SKM-1 (cell line): ENCODE results near the gene IRX4.

ENCODE experiments used
- DNase-seq: peaks from one replicate; lab custom pipeline; 2025; ENCODE audit not compliant: unreplicated experiment; lab: John Stamatoyannopoulos, UW

IRX4 gene

DNA sequence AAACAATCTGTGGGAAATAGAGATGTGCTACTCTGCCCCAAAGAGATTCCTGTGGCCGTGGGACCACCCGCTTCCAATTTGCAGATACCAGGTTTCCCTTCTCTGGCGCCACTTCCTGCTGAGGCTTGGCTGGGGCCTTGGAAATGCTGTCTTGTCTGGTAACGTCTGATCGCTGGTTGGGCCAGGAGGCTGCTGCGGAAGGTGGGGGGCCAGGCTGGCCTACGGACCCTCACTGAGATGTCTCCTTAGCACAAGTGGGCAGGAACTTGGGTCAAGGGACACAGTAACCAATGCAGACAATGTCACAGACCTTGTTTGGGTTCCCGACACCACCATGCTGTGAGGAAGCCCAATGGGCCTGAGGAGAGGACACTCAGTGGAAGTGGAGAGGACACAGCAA is 31.7 kb upstream of the IRX4 start:
- DNase-seq = no peak

DNA sequence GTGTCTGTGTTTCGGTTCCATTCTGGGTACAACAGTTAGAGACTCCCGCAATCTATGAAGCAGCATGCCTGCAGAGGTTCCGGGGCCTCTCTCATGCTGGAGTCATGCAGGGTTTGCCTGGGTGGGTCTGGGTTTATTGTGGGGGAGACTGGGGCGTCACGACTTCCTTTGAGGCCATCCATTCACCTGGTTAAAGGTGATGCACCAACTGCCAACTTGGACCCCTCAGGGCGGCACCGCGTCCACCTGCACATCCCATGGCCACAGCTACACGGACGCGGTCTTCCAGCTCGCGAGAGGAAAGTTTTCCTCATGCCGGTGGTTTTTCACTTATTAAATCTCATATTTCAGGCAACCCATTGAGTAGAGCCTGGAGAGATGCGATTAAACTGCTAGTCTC is 30.9 kb upstream of the IRX4 start:
- no peak for DNase-seq

DNA sequence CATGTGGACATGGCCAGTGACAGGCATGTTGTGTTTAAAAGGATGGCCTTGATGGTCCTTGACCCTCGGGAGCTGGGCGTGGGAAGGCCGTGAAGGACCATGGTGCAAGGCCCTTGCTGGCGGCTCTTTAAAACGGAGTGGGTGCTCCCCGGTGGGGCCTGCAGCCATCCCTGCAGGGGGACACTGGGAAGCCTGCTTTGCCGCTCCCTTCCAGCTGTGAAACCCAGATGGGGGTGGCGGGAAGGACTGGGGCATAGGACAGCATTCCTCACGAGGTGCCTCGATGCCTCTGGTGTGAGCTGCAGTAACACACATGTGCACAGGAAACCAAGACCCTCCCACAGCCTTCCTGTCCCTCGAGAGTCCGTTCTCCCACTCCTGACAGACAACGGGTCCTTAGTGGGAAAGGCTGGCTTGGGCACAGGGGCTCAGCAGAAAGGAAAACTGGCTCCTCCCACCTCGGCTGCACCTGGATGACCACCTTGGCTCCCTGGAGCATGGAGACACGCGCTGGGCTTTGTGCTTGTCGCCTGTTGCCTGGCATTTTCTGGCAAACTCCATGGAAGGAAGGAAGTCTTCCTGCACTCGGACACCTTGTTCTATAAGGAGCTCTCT is 30.3 kb upstream of the IRX4 start:
- DNase-seq = no peak

DNA sequence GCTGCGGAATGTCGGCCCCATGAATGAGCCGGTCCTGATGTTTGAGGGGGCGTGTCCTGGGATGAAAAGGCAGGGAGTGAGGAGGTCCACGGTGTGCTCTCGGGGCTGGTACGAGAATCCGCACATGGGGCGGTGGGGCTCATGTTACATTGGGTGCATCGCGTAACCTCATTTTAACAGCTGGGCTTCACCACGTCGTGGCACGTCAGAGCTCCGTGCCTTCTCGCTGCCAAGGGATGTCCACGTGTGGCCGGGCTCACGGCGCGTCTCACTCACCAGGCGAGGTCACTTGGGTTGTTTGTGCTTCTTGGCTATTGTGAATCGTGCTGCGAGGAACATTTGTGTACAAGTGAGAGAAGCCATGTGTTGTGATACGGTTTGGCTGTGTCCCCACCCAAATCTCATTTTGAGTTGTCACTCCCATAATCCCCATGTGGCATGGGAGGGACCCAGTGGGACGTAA is 29.1 kb upstream of the IRX4 start:
- no peak for DNase-seq

DNA sequence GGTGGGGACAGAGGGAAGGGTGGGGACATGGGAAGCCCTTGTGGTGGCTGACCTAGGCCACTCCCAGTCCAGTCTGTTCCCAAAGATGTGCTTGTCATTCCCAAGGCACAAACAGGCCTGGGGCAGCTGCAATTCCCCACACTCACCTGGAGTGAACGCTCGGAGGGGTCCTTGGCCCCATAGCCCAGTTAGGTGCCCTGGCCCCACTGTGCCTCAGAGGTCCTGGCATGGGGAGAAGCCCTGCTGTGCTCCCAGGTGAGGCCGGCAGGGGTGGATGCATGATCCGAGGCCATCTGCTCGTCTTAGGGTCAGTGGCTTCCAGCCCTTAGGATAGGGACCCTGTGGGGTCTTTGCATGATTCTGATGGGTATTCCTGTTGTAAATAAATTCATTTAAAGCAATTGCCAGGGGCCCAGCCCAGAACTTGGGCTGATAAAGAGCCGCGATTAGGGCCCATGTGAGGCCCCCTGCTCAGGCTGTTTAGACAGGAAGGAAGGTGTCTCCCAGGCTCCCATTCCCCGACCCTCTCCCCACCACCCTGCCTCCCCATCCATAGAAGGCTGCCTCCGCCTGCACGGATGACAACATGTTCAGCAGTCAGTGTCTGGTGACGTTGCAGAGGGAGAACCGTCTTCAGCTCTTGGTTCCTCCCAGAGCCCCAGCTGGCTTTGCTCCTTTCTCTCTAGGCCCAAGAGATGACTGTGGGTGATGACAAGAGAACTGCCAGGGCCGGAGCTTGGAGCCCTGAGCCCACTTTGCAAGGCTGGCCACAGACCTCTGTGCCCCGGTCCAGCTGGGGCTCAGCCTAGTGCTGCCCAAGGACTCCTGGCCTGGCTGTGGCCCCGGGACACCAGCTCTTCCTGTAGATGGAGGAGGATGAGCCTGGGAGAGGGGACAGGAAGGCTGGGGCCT is 28.4 kb upstream of the IRX4 start:
- no peak for DNase-seq

DNA sequence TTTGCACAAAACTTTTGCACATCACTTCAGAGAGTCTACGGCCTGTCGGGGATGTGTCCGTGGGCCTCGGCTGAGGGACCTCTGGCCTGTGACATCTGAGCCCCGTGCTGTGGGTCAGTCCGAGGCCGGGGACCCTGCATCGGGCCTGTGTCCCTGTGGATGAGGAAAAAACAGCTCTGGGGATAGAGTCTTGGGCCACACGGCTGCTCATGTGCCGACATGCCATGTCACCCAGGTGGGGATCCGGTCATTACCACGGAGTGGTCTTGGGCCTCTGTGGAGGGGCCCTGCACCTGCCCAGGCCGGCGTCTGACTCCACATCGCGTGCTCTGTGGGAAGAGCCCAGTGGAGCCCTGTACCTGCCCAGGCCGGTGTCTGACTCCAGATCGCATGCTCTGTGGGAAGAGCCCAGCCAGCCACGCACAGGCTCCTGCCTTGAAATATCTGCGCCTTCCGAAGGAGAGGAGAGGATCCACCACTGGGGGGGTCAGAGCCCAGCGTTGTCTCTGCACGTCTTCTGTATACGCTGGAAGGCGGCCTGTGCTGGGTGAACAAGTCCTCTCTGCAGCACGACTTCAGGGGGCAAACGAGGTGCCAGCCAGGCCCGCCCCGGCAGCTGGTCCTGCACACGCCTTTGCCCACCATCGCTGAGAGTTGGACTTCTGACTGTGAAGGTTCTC is 27.5 kb upstream of the IRX4 start:
- DNase-seq = no peak

DNA sequence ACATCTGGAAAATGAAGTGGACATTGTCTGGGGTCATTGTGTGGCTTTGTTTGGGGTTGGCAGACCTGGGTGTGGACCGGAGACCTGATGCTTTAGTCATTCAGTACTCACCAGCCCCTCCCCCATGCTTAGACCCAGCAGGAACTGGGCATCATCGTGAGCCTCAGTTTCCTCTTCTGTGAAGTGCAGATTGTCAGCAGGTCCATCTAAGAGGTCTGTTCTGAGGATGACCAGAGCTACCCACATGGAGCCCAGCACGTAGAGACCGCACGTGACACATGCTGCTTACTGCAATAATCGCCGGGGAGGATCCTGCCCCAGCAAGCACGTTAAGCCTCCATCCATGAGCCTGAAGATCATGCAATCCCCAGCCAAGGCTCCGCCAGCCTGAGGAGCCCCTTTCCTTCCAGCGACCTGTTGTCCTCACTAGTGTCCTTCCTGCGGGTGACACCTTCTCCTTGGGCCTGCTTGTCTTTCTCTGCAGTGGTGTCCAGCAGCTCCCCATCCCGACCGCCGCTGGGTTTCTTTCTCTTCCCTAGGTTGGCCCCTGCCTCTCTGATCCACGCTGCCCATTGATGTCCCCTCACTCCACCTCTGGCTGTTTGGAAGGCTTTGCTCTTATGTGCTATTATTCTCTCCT is 26.7 kb upstream of the IRX4 start:
- no peak for DNase-seq

DNA sequence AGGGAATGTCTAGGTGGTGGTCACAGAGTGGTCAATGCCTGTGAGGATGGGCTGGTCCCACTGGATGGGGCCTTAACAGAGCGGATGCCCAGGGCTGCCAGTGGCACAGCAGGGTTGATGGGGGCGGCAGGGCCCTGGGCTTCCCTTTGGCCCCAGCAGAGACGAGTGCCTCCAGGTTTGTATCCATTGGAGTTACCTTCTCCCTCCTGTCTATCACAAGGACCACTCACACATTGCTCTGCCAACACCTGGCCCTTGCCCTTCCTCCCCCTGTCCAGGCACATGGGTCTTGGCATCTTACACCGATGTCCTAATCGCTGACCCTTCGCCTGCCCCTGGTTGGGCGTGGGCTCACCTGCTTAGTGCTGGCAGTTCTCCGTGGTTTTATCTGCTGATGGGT is 26.2 kb upstream of the IRX4 start:
- no peak for DNase-seq

DNA sequence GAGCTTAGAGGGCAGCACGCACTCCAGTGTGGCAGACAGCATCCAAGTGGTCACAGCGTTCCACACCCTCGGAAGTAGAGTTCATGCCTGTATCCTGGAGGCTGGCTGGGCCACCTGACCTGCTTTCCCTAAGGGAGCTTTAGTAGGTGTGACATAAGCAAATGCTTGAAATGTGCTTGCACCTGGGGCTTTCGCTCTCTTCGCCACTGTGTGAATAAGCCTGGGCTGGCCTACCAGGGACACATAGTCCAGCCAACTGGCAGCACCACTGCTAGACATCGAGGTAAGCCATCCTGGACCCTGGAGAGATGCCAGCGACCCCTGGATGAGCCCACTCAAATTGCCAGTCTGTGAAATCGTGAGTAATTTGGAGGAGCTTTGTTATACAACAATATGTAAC is 24.9 kb upstream of the IRX4 start:
- DNase-seq = no peak

DNA sequence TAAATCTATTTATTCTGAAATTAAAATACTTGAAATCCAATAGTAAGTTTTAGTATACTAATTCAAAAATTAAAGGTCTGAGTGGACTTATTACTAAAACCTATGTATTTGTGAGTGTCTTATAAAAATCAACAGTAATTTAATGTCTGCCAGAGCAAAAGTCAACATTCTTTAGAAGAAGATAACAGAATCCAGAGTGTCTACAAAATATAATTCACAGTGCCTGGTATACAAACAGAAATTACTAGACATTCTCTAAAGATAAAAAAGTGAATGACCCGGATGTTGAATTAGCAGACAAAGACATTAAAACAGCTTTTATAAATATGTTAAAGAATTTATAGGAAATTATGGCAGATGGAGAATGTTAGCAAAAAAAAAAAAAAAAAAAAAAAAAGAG is 22.4 kb upstream of the IRX4 start:
- no peak for DNase-seq

DNA sequence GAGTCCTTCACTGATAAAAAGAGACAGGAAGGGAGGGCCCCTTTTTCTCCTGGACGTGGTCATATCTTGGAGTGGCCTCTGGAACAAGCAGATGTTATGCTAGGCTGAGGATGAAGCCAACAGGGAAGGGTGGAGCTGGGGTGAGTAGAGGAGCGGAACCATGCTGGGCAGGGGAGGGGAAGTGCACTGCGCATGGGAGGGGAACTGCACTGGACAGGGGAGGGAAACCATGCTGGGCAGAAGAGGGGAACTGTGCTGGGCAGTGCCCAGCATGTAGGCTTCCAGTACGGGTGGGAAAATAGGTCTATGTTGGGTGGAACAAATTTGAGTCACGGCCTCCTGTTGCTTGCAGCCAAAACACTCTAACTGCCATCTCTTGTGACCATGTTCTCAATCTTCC is 19.3 kb upstream of the IRX4 start:
- no peak for DNase-seq

DNA sequence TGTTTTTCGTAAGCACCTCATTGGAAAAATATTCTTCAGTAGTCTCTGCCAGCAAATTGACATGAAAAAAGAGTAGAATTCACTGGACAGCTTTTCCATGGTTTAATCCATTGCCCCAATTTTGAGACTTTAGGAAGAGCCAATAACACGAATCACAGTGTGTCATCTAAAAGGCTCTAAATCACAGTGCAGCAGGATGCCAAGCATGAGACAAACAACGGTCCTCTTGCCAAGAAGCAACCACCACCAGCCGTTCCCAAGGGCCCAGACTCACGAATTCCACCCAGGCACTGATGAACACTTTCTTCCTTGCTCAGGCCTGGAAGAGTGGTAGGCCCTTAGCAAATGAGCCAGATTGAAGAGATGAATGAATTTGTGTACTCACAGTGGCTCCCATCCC is 18.3 kb upstream of the IRX4 start:
- DNase-seq = no peak

DNA sequence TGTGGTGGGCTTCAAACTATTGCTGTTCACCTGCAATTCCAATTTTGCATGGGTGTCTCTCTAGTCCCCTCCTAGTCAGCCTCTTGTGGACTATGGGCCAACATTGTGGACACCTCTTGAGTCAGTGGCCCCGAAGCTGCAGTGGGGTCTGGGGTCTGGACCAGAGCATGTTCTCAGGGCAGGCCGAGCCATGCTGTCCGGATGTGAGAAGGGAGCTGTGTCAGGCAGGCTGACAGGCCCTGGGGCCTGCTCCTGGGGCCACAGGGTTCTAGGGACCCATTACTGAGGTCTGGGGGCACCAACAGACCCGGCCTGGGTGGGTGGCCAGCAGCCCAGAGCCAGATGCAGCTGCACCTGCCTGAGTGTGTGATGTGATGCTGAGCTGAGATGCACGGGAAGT is 16.5 kb upstream of the IRX4 start:
- DNase-seq = no peak

DNA sequence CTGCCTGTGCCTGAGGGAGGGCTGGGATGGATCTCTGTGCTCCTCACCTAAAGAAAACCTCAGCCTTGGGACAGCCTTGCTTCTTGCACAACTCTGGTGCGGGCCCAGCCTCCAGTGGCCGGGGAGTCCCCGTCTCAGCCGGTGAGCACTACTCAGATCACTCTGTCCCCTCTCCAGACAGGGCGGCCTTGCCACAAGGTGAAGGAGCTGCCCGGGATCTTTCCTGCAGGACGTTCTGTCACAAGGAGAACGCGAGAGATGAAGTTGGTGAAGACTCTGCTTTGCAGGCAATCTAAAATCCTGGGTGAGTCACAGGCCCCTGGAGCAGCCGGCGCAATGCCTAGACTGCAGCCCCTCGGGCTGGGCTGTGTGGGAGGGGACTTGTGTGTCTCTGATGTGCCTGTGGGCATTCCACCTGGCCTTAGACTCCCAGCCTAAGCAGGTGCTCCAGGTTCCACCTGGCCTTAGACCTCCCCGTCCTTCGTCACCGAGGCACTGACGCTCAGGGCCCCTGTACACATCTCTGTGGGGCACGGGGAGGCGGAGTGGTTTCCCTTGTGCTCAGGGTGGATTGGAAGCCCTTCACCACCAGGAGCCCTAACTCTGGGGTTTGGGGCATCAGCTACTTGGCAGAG is 15.2 kb upstream of the IRX4 start:
- DNase-seq = no peak

DNA sequence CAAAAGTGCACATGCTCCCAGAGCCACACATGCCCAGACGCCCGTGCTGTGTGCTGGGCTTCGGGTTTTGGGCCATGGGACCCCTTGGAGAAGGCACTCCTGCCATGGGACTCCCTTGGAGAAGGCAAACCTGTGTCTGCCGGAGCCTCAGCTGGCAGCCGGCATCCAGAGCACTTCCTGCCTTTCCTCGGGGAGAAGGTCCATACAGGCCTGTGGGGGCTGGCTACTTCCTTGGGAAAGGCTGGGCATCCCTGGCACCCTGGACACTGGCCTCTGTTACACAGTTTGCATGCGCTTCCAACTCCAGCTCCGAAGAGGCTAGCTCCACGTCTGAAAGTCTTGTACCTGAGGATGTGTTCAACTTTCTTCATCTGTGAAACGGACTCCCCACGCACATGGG is 14.7 kb upstream of the IRX4 start:
- no peak for DNase-seq

DNA sequence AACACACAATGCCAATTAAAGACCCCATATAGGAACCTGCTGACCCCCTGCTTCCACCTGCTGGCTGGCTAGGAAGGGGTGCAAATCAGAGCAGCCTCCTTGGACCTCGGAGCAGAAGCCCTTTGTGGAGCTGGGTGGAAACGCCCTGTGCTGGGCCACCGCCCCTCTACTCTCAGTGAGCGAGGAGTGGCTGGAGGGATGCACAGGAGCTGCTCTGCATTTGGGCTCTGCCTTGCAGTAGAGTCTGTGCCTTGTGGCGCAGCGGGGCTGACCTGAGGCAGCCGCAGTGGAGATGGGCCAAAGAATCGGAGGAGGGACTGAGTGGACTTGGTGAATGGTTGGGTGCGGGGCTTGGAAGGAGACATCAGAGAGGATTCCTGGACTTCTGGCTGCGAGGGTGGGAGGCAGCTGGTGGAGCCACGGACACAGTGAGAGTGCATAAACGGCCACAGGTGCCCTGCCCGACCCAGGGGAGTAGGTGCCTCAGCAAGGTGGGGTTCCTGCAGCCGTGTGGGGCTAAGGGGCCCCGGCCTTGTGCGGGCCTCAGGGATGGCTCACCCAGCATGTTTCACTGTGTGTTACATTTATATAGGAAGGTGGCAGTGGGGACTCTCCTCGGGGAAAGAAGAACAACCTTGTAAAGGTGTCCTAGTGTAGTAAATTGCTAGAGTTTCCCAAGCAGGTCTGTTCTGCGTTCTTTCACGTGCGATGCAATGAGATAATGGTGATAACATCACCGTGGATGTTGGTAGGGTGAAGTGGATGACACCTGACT is 14.1 kb upstream of the IRX4 start:
- no peak for DNase-seq

DNA sequence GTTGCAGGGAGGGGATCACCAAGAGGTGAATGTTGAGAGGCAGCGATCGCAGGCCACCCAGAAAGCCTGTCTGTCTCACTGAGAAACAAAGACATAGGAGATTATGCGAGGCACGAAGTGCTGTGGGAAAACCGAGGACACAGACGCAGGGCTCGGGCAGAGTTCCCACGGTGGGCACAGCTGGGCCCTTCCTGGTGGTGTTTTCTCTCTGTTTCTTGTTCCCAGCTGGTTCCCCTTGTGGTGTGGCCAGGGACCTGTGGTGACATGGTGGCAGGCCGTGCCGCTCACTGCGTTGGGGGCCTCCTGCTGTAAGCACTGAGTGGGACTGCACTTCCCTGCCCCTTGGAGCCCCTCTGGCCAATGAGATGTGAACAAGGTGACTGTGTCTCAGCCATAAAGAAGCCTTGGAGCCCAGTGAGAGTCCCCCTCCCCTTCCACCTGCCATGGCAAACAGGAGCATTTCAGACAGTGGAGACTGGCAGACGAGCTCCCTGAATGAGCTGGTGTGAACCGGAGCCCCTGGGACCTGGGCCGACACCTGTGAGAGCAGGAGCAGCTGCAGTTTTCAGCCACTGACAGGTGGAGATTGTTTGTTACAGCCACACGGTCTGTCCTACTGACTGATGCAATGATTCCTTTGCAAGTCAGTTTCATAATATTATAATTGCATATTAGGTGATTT is 13.2 kb upstream of the IRX4 start:
- no peak for DNase-seq

DNA sequence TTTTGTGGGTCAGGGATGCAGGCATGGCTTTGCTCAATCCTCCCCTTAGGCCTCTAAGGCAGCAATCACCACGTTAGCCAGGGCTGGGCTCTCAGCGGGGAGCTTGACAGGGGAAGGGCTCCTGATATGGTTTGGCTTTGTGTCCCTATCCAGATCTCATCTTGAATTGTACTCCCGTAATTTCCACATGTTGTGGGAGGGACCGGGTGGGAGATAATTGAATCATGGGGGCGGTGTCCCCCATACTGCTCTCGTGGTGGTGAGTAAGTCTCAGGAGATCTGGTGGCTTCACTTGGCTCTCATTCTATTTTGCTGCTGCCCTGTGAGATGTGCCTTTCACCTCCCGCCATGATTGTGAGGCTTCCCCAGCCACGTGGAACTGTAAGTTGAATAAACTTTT is 11.5 kb upstream of the IRX4 start:
- no peak for DNase-seq

DNA sequence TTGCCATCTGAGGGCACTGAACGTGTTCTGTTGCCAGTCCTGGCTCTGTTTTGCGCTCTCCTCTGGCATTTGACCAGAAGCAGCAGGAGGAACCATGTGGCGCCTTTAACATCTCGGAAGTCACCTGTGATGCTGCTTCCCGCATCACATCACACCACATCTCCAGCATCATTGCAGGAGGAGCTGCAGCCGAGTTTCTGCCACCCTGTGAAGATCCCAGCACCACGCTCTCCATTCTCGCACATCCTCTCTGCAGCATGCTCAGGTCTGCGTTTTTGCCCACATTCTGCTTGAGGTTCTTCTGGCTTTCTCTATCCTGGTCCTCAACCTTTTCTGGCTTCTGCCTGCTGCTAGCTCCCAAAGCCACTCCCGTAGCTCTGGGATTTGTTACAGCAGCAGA is 11.0 kb upstream of the IRX4 start:
- DNase-seq = no peak
